Adrenal gland (tissue), 5 donors: ENCODE data around the gene FZR1.
A peak's percentile ranks its signal among the peaks of the same experiment; 100 is the strongest.

Experiments
- CTCF ChIP-seq, 6 experiments: fragments of 450-650 bp in 4 of 6; fragments of 200-600 bp in 2 of 6; sonication (generic) in 1 of 6; IDR thresholded peaks; 1 replicate in 5 of 6; 2 replicates in 1 of 6; pipeline versions ENCODE4 v1.5.1 to v1.8.0; 2016 to 2021; ENCODE audit warnings: antibody characterized with exemption in 6 of 6, mild to moderate bottlenecking in 2 of 6, moderate library complexity in 1 of 6
- POLR2A ChIP-seq, 2 donors: fragments of 450-650 bp; IDR thresholded peaks; one replicate each; pipeline ENCODE4 v1.6.1; 2017; ENCODE audit warnings: antibody characterized with exemption in 2 of 2, mild to moderate bottlenecking in 2 of 2, moderate library complexity in 1 of 2
- donor health status: DM: no; HTN: no; CAD: no.

- TF ChIP-seq CTCF (IDR thresholded peaks at IDR 0.05) (no peak), POLR2A (IDR thresholded peaks at IDR 0.05) (peak in 1 of 2 donors; percentile 59)
Observed at GRCh38 chr19:3524078-3524842, 18.1 kb downstream of the FZR1 start.
